DND-41 (cell line): Measurements from ENCODE around the gene PPDPF.

ENCODE experiments used
- ATAC-seq: fragments of 200-7000 bp; cut with Tn5 transposase; 3 replicates; pipeline ENCODE4 v1.9.1; 2021; ENCODE audit warnings: low read depth; ENCODE audit not compliant: insufficient read depth
- DNase-seq: peaks from one replicate; pipeline ENCODE4 v3.0.0-alpha.2; 2020
- H2AFZ ChIP-seq: 2 replicates; pipeline ENCODE4 v1.6.0; 2012; ENCODE audit warnings: low read depth, low read length
- H3K27ac ChIP-seq: 2 replicates; pipeline ENCODE4 v1.5.1; 2012; ENCODE audit warnings: low read length, inconsistent platforms
- H3K27me3 ChIP-seq: fragments of 200-600 bp; sonication (generic); 2 replicates; pipeline ENCODE4 v1.6.0; 2012; ENCODE audit warnings: low read length, mild to moderate bottlenecking, inconsistent platforms; ENCODE audit not compliant: insufficient read depth, poor library complexity
- H3K36me3 ChIP-seq: 2 replicates; pipeline ENCODE4 v1.5.1; 2012; ENCODE audit warnings: low read length, inconsistent platforms; ENCODE audit not compliant: insufficient read depth
- H3K4me1 ChIP-seq: 2 replicates; pipeline ENCODE4 v1.5.1; 2012; ENCODE audit warnings: mild to moderate bottlenecking, low read length; ENCODE audit not compliant: insufficient read depth
- H3K4me2 ChIP-seq: 2 replicates; pipeline ENCODE4 v1.6.0; 2012; ENCODE audit warnings: mild to moderate bottlenecking, moderate library complexity, low read length, inconsistent platforms; ENCODE audit not compliant: insufficient read depth
- H3K4me3 ChIP-seq, 2 experiments: fragments of 200-600 bp in 1 of 2; shearing (Covaris generic) in 1 of 2; 2 replicates each; pipeline ENCODE4 v1.5.1; 2012 to 2016; ENCODE audit warnings: inconsistent platforms in 2 of 2, low read length in 2 of 2, mild to moderate bottlenecking in 2 of 2, low read depth in 1 of 2, moderate library complexity in 1 of 2
- H3K79me2 ChIP-seq: 2 replicates; pipeline ENCODE4 v1.6.0; 2012; ENCODE audit warnings: low read length, inconsistent platforms; ENCODE audit not compliant: insufficient read depth
- H3K9ac ChIP-seq: 2 replicates; pipeline ENCODE4 v1.6.0; 2012; ENCODE audit warnings: low read depth, mild to moderate bottlenecking, inconsistent platforms, low read length, moderate library complexity
- H3K9me3 ChIP-seq: 2 replicates; pipeline ENCODE4 v1.5.1; 2012; ENCODE audit warnings: low read length, moderate library complexity, mild to moderate bottlenecking, inconsistent platforms; ENCODE audit not compliant: insufficient read depth, severe bottlenecking
- H4K20me1 ChIP-seq: 2 replicates; pipeline ENCODE4 v1.6.0; 2012; ENCODE audit warnings: low read length; ENCODE audit not compliant: insufficient read depth
- EZH2 ChIP-seq: IDR thresholded peaks from 3 replicates; pipeline ENCODE4 v1.6.1; 2012; ENCODE audit warnings: borderline replicate concordance, low read depth, mild to moderate bottlenecking, moderate library complexity, low read length, inconsistent platforms; ENCODE audit not compliant: severe bottlenecking
- TF ChIP-seq, protein P1 (sequence below): IDR thresholded peaks from 2 replicates; pipeline ENCODE4 v1.5.1; 2012; ENCODE audit warnings: borderline replicate concordance, low read length, moderate library complexity, mild to moderate bottlenecking; ENCODE audit not compliant: poor library complexity, severe bottlenecking; ENCODE audit errors: extremely low read depth

PPDPF gene

DNA sequence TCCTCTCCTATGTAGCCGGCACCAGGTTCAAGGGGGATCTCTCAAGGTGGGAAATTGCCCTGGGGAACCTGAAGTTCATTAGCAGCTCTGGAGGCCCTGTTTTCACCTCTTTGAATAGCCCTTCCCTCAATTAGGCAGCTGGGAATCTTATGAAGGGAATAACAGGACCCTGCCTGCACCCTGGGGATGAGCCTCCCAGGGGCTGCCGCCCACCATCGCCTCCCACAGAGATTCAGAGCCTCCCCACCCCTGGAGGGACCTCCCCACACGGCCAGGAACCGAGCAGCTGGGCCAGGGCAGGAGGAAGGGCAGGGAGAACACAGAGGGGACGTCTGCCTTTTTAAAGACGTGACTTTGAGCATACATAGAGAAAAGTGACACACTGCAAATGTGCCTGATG lies 17.0 kb upstream of the PPDPF start:
- Histone ChIP-seq H3K36me3 (no peaks in the 10 kb centered on the region), H3K9ac (no peak overlapping the region), H3K4me3 (no peak overlapping the region), H3K9me3 (peaks cover 3% of the 10 kb centered on the region), H3K27me3 (no peaks in the 10 kb centered on the region), H4K20me1 (peaks cover 5% of the 10 kb centered on the region; the same call in 1 of the 2 replicates), H3K4me1 (no peaks in the 10 kb centered on the region), H3K79me2 (no peaks in the 10 kb centered on the region), H3K27ac (no peak overlapping the region), H2AFZ (no peak overlapping the region), H3K4me2 (no peak overlapping the region)
- no peak for ATAC-seq
- no peak for DNase-seq
- TF ChIP-seq, protein P1, sequence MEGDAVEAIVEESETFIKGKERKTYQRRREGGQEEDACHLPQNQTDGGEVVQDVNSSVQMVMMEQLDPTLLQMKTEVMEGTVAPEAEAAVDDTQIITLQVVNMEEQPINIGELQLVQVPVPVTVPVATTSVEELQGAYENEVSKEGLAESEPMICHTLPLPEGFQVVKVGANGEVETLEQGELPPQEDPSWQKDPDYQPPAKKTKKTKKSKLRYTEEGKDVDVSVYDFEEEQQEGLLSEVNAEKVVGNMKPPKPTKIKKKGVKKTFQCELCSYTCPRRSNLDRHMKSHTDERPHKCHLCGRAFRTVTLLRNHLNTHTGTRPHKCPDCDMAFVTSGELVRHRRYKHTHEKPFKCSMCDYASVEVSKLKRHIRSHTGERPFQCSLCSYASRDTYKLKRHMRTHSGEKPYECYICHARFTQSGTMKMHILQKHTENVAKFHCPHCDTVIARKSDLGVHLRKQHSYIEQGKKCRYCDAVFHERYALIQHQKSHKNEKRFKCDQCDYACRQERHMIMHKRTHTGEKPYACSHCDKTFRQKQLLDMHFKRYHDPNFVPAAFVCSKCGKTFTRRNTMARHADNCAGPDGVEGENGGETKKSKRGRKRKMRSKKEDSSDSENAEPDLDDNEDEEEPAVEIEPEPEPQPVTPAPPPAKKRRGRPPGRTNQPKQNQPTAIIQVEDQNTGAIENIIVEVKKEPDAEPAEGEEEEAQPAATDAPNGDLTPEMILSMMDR = no peak
- TF ChIP-seq EZH2 = no peak

- no peak overlapping the region for H3K4me3 ChIP-seq
- H2AFZ ChIP-seq = no peak overlapping the region
- H3K27me3 ChIP-seq = no peaks in the 10 kb centered on the region
- peaks cover 5% of the 10 kb centered on the region; the same call in 1 of the 2 replicates for H4K20me1 ChIP-seq
- H3K9me3 ChIP-seq = peaks cover 3% of the 10 kb centered on the region
- H3K27ac ChIP-seq = no peak overlapping the region
- no peak overlapping the region for H3K9ac ChIP-seq
- no peak for ATAC-seq
- no peaks in the 10 kb centered on the region for H3K79me2 ChIP-seq
- no peak for DNase-seq
- TF ChIP-seq, protein P1 = no peak
- TF ChIP-seq EZH2 = no peak
- no peak overlapping the region for H3K4me2 ChIP-seq
- no peaks in the 10 kb centered on the region for H3K36me3 ChIP-seq
- H3K4me1 ChIP-seq = no peaks in the 10 kb centered on the region
These were observed 15.9 kb upstream of the PPDPF start for GRCh38 chr20:63504642-63505041.

DNA sequence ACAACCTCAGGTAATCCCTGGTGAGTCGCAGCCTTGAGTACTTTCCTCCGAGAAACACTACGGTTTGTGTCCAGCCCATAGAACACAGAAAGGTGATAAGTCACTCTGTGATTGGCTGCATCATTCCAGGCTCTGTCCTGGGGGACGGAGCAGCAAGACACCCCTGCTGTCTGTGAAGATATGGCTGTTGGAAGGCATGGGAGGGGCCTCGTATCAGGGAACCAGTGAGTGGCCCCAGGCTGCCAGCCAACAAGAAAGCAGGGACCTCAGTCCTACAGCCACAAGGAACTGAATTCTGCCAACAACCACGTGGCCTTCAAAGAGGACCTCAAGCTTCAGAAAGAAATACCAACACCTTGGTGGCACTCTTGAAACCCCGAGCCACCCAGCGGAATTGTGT lies 15.3 kb upstream of the PPDPF start:
- H4K20me1 ChIP-seq = peaks cover 5% of the 10 kb centered on the region; the same call in 1 of the 2 replicates
- H2AFZ ChIP-seq = no peak overlapping the region
- TF ChIP-seq EZH2 = no peak
- TF ChIP-seq, protein P1 = no peak
- no peak overlapping the region for H3K4me3 ChIP-seq
- H3K4me2 ChIP-seq = no peak overlapping the region
- peaks cover 3% of the 10 kb centered on the region for H3K9me3 ChIP-seq
- H3K9ac ChIP-seq = no peak overlapping the region
- no peaks in the 10 kb centered on the region for H3K27me3 ChIP-seq
- DNase-seq (no peak), ATAC-seq (no peak)
- no peak overlapping the region for H3K27ac ChIP-seq
- no peaks in the 10 kb centered on the region for H3K4me1 ChIP-seq
- no peaks in the 10 kb centered on the region for H3K36me3 ChIP-seq
- H3K79me2 ChIP-seq = no peaks in the 10 kb centered on the region

- H3K4me1 ChIP-seq = no peaks in the 10 kb centered on the region
- no peaks in the 10 kb centered on the region for H3K36me3 ChIP-seq
- H3K4me2 ChIP-seq = no peak overlapping the region
- DNase-seq = no peak
- peaks cover 3% of the 10 kb centered on the region for H3K9me3 ChIP-seq
- H2AFZ ChIP-seq = no peak overlapping the region
- ATAC-seq = no peak
- peaks cover 2% of the 10 kb centered on the region for H3K27me3 ChIP-seq
- TF ChIP-seq, protein P1 = no peak
- no peak for TF ChIP-seq EZH2
- H3K9ac ChIP-seq = no peak overlapping the region
- H4K20me1 ChIP-seq = peaks cover 3% of the 10 kb centered on the region; the same call in 1 of the 2 replicates
- no peaks in the 10 kb centered on the region for H3K79me2 ChIP-seq
- no peak overlapping the region for H3K4me3 ChIP-seq
- no peak overlapping the region for H3K27ac ChIP-seq
These were observed 14.8 kb upstream of the PPDPF start for GRCh38 chr20:63505723-63506122.
